Measurements from ENCODE around the gene KIAA1671.

DNA sequence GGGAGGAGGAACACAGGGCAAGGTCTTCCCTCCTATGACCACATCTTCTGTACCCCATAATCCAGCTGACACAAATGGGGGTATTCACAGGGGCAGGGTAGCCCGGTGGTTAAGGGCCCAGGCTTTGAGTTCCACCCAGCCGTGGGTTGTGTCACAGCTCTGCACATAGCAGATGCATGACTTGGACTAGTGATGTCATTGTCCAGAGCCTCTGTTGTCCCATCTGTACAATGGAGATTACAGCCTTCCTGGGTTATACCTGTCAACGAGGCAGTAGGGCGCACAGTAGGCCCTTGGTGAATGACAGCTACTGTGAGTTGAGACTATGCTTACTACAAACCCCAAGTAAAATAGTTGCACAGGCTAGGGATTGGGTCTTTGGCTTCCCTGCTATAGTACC, 147.9 kb downstream of the KIAA1671 start:
- TF ChIP-seq, protein P1, sequence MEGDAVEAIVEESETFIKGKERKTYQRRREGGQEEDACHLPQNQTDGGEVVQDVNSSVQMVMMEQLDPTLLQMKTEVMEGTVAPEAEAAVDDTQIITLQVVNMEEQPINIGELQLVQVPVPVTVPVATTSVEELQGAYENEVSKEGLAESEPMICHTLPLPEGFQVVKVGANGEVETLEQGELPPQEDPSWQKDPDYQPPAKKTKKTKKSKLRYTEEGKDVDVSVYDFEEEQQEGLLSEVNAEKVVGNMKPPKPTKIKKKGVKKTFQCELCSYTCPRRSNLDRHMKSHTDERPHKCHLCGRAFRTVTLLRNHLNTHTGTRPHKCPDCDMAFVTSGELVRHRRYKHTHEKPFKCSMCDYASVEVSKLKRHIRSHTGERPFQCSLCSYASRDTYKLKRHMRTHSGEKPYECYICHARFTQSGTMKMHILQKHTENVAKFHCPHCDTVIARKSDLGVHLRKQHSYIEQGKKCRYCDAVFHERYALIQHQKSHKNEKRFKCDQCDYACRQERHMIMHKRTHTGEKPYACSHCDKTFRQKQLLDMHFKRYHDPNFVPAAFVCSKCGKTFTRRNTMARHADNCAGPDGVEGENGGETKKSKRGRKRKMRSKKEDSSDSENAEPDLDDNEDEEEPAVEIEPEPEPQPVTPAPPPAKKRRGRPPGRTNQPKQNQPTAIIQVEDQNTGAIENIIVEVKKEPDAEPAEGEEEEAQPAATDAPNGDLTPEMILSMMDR (optimal IDR thresholded peaks at IDR 0.05 in 1 of 3, IDR thresholded peaks at IDR 0.05 in 1 of 3, conservative IDR thresholded peaks at IDR 0.05 in 1 of 3; ENCODE audit: extremely low read depth in 1 of 3, insufficient read depth in 2 of 3, low read length in 3 of 3), result no peak
- TF ChIP-seq EZH2 (IDR thresholded peaks at IDR 0.05; ENCODE audit: low read length), result no peak

Measured in keratinocyte (primary cell).